Fibroblast of the aortic adventitia (primary cell): ENCODE data around the gene MLPH. TPM values are rescaled to one million over a fixed set of nuclear protein-coding genes. Genes with fewer than 3 reads are reported as not detected.

Experiments
- DNase-seq: peaks from one replicate; pipeline ENCODE4 v3.0.0-alpha.2; 2010; ENCODE audit warnings: low read depth
- H3K4me3 ChIP-seq: 2 replicates; pipeline ENCODE4 v1.5.1; 2011; ENCODE audit warnings: low read depth, mild to moderate bottlenecking, control low read depth, low read length, moderate library complexity
- CTCF ChIP-seq: IDR thresholded peaks from 2 replicates; pipeline ENCODE4 v1.5.1; 2011; ENCODE audit warnings: mild to moderate bottlenecking, low read length, control low read depth, inconsistent platforms; ENCODE audit not compliant: insufficient read depth
- total RNA-seq: library from RNA; depleted of rRNA; stranded (reverse); fragments of >200 nt; gene quantifications from 2 replicates; pipeline ENCODE4 v1.2.3, GENCODE V29; 2012; ENCODE audit warnings: low replicate concordance

Gene MLPH
- total RNA-seq, 1 donor, result 5.2 TPM

- no peak for TF ChIP-seq CTCF
- no peak for DNase-seq
- no peak overlapping the region for H3K4me3 ChIP-seq
These were observed 51.9 kb downstream of the MLPH start for GRCh38 chr2:237538901-237539300.

- DNase-seq, result peak; percentile 8
- no peak overlapping the region for H3K4me3 ChIP-seq
- TF ChIP-seq CTCF, result no peak
These were observed 52.6 kb downstream of the MLPH start for GRCh38 chr2:237539681-237540080.

- H3K4me3 ChIP-seq, result no peak overlapping the region
- TF ChIP-seq CTCF, result no peak
- no peak for DNase-seq
These were observed 53.2 kb downstream of the MLPH start for GRCh38 chr2:237540223-237540775.

- H3K4me3 ChIP-seq, result no peak overlapping the region
- no peak for TF ChIP-seq CTCF
- peak; percentile 80 for DNase-seq
These were observed 53.8 kb downstream of the MLPH start for GRCh38 chr2:237540823-237541222.

- no peak overlapping the region for H3K4me3 ChIP-seq
- TF ChIP-seq CTCF, result no peak
- DNase-seq, result no peak
These were observed 54.2 kb downstream of the MLPH start for GRCh38 chr2:237541243-237541642.

- TF ChIP-seq CTCF, result no peak
- DNase-seq, result no peak
- no peak overlapping the region for H3K4me3 ChIP-seq
These were observed 55.1 kb downstream of the MLPH start for GRCh38 chr2:237542001-237542704.
